Hematopoietic multipotent progenitor cell treated with erythropoietin and hydrocortisone succinate and interleukin-3 and kit ligand, for 6 days (in vitro differentiated cells): Measurements from ENCODE around the gene GREM1.
A peak's percentile ranks its signal among the peaks of the same experiment; 100 is the strongest.

Source experiments
- DNase-seq: peaks from one replicate; pipeline ENCODE4 v3.0.0-alpha.2; 2015

GREM1 gene

GRCh38 chr15:32717426-32718226, at the start of gene GREM1:
Gene GREM1, plus strand, starts transcription at chr15:32718004. Its CDS starts 12,687 bp downstream, at chr15:32730691.
- no peak for DNase-seq

GRCh38 chr15:32668942-32669341, 48.9 kb upstream of the GREM1 start:
- DNase-seq: no peak

GRCh38 chr15:32669896-32670611, 47.8 kb upstream of the GREM1 start:
- DNase-seq: no peak

GRCh38 chr15:32670623-32671022, 47.2 kb upstream of the GREM1 start:
- DNase-seq: no peak

- DNase-seq: no peak
These were observed 46.2 kb upstream of the GREM1 start for GRCh38 chr15:32671339-32672325.

GRCh38 chr15:32674681-32675080, 43.1 kb upstream of the GREM1 start:
- DNase-seq: no peak

- DNase-seq: no peak
These were observed 42.3 kb upstream of the GREM1 start for GRCh38 chr15:32675466-32675865.

GRCh38 chr15:32676169-32676568, 41.6 kb upstream of the GREM1 start:
- no peak for DNase-seq

- DNase-seq: no peak
These were observed 40.5 kb upstream of the GREM1 start for GRCh38 chr15:32677238-32677750.

GRCh38 chr15:32679298-32679690, 38.5 kb upstream of the GREM1 start:
- DNase-seq: no peak

GRCh38 chr15:32682569-32682968, 35.2 kb upstream of the GREM1 start:
- DNase-seq: no peak

GRCh38 chr15:32682977-32683630, 34.7 kb upstream of the GREM1 start:
- DNase-seq: no peak

GRCh38 chr15:32683906-32684584, 33.8 kb upstream of the GREM1 start:
- peak; percentile 11 for DNase-seq

- DNase-seq: no peak
These were observed 32.2 kb upstream of the GREM1 start for GRCh38 chr15:32685576-32685975.

GRCh38 chr15:32687556-32687955, 30.2 kb upstream of the GREM1 start:
- no peak for DNase-seq

GRCh38 chr15:32688151-32688639, 29.6 kb upstream of the GREM1 start:
- DNase-seq: no peak

- no peak for DNase-seq
These were observed 26.7 kb upstream of the GREM1 start for GRCh38 chr15:32690941-32691688.

GRCh38 chr15:32691689-32692038, 26.1 kb upstream of the GREM1 start:
- DNase-seq: no peak

- no peak for DNase-seq
These were observed 25.5 kb upstream of the GREM1 start for GRCh38 chr15:32692286-32692685.

- no peak for DNase-seq
These were observed 23.4 kb upstream of the GREM1 start for GRCh38 chr15:32694222-32694983.
